Tongue (tissue), 3 donors: ENCODE results near the gene USP20. TPM values are rescaled to one million over a fixed set of nuclear protein-coding genes. Genes with fewer than 3 reads are reported as not detected.

Source experiments
- DNase-seq: peaks from one replicate; pipeline ENCODE4 v3.0.0-alpha.2; 2015
- small RNA-seq: library from RNA; depleted of rRNA; stranded (forward); fragments of <200 nt; gene quantifications from one replicate; pipeline ENCODE3, GENCODE V24; 2014; ENCODE audit warnings: low replicate concordance
- total RNA-seq: library from RNA; depleted of rRNA; stranded (reverse); fragments of >200 nt; gene quantifications from one replicate; pipeline ENCODE4 v1.2.3, GENCODE V29; 2014

USP20 gene
- total RNA-seq, 1 donor from 2014 or later: 11.8 TPM

DNA sequence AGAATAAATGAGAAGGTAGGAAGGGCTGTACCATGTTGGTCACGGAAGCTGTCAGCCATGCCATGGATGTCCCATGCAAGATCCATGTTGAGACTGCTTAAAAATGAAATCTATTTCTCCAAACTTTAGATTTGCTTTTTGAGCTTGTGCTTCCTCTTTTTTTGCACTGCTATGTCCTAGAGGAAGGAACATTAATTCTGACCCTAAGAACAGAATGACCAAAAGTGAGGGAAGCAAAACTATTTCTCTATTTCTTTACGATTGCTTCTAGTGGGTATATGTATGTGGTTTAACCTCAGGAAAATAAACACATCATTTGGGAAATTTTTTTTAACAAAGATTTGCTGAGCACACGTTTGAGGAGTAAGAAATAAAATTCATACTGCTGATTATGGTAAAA lies 84.6 kb downstream of the USP20 start:
- DNase-seq: no peak

DNA sequence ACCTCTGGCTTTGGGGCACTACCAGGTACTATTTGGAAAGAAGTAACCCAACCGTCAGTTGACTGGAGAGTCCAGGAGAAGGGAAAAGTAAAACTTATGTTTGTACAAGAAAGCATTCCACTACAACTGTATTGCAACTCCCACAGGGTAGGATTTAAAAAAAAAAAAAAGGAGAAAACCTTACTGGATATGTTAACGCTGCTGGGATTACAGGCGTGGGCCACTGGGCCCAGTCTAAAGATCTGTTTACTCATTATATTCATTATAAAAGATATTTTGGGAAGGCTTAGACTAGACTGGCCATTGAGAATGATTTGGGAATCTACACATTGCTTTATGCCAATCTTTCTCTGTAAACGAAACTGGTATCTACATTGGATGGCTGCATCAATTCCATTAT lies 86.6 kb downstream of the USP20 start:
- no peak for DNase-seq

DNA sequence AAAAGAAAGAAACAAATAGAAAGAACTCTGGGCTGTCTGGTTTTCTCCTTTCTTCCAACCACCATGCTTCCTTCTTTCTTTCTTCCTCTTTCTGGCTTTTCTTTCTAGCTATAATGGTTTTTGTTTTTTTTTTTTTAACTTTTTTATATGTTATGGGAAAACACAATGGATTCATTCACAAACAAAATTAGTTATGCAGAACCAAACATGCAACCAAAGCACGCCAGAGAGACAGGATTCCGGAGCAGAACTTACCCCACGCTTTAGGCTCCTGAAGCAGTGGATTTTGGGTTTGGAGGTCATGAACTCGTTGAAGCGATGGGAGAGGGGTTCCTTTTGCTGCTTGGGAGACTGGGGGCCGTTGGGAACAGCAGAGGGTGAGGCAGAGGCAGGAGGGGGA lies 88.3 kb downstream of the USP20 start:
- no peak for DNase-seq

DNA sequence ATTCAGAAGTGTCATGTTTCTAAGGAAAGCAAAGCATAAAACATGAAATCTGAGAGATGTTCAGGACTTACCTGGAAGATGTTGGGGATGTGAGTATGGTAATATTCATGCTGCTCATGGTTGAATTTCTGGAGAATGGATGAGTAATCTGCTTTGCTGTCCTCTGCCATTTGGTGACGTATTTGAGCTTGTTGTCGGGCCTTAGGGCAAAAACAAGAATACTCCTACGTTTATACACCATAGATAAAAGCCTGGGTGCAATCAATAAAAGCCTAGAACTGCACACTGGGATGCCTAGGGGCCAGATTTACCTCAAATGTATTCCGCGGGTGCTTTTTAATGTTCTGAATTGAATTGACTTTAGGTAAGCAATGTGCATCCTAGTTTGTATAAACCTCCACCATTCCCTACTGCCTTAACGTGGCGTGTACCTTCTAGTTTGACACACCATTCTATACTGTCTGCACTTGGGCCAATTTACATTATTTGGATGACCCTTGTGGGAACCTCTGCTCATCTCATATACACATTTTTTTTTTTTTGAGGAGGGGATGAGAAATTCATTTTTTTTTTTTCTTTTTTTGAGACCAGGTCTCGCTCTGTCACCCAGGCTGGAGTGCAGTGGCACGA lies 94.4 kb downstream of the USP20 start:
- DNase-seq: no peak

DNA sequence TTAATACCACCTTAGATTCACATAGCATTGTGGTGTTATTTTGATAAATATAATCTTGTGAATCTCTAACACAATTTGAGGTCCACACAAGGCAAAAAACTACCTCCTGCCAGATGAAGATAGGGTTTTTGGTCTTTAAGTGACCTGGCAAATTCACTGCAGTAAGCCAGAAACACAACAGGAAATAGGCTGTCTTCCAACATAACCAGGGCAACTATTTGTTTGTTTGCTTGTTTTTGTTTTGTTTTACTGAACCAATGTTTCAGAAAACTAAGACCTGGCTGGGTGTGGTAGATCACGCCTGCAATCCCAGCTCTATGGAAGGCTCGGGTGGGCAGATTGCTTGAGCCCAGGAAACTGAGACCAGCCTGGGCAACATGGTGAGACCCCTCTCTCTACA lies 95.5 kb downstream of the USP20 start:
- DNase-seq: no peak

Small RNAs within 50 kb of the gene (small RNA-seq; reads per million reads assigned to genes)
- gene MIR6855: not detected

Other genes with a start within 250 kb of the USP20 start
- gene C9orf50, start 214.4 kb upstream of the USP20 start, total RNA-seq: not detected
- 31.5 TPM for gene NTMT1, start 209.3 kb upstream of the USP20 start, total RNA-seq
- gene ASB6, start 193.3 kb upstream of the USP20 start, total RNA-seq: 11.7 TPM
- gene PRRX2, start 169.8 kb upstream of the USP20 start, total RNA-seq: 6.9 TPM
- gene PTGES, start 82.4 kb upstream of the USP20 start, total RNA-seq: 7.5 TPM
- gene TOR1B, start 32.3 kb upstream of the USP20 start, total RNA-seq: 24.4 TPM
- 26.3 TPM for gene TOR1A, start 11.3 kb upstream of the USP20 start, total RNA-seq
- 37.2 TPM for gene C9orf78, start 183 bp upstream of the USP20 start, total RNA-seq
- 38.2 TPM for gene FNBP1, start 207.7 kb downstream of the USP20 start, total RNA-seq
- gene GPR107, start 218.4 kb downstream of the USP20 start, total RNA-seq: 30.0 TPM